Islet precursor cell (in vitro differentiated cells): ENCODE results near the gene ABCA2.
A peak's percentile ranks its signal among the peaks of the same experiment; 100 is the strongest.

ENCODE experiments used
- DNase-seq: peaks from one replicate; pipeline ENCODE4 v3.0.0-alpha.2; 2018

ABCA2 gene, protein sequence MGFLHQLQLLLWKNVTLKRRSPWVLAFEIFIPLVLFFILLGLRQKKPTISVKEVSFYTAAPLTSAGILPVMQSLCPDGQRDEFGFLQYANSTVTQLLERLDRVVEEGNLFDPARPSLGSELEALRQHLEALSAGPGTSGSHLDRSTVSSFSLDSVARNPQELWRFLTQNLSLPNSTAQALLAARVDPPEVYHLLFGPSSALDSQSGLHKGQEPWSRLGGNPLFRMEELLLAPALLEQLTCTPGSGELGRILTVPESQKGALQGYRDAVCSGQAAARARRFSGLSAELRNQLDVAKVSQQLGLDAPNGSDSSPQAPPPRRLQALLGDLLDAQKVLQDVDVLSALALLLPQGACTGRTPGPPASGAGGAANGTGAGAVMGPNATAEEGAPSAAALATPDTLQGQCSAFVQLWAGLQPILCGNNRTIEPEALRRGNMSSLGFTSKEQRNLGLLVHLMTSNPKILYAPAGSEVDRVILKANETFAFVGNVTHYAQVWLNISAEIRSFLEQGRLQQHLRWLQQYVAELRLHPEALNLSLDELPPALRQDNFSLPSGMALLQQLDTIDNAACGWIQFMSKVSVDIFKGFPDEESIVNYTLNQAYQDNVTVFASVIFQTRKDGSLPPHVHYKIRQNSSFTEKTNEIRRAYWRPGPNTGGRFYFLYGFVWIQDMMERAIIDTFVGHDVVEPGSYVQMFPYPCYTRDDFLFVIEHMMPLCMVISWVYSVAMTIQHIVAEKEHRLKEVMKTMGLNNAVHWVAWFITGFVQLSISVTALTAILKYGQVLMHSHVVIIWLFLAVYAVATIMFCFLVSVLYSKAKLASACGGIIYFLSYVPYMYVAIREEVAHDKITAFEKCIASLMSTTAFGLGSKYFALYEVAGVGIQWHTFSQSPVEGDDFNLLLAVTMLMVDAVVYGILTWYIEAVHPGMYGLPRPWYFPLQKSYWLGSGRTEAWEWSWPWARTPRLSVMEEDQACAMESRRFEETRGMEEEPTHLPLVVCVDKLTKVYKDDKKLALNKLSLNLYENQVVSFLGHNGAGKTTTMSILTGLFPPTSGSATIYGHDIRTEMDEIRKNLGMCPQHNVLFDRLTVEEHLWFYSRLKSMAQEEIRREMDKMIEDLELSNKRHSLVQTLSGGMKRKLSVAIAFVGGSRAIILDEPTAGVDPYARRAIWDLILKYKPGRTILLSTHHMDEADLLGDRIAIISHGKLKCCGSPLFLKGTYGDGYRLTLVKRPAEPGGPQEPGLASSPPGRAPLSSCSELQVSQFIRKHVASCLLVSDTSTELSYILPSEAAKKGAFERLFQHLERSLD (N-terminal part only)

DNA sequence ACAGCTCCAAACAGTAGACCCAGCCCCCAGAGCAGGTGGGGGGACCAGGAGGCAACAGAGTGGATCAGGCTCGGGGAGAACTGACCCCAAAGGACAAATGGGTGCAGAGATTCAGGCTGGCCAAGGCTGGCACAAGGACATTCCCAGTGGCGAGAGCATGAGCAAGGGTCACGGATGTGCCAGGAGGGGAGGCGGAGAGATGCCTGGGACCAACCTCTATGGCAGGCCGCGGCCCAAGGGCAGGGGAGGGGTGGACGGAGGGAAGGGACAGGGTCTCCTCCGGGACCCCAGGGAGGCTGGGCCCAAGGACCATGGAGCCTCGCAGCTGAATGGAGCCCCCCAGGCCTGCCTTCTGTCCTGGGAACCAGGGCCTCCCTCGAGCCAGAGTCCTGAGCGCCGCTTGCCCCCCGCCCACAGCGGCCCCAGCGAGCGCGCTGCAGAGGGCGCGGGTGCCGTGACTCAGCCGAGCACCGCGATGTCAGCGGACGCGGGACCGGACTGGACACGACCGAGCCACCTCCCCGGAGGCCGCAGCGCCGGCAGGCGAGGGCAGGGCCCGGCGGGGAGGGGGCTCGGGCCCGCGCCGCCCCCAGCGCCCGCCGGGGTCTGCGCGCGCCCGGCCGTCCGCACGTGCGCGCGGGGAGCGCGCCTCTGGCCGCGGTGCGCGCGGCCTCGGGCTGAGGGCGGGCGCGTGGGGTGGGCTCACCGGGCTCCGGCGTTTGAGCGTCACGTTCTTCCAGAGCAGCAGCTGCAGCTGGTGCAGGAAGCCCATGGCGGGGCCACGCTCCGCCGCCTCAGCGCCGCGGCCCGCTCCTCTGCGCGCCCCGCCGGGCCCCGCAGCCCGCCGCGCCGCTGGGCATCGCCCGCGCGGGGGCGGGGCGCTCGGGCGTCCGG, at the start of gene ABCA2:
TSS of gene ABCA2 (minus strand) at position 869 of the 894 bp plus-strand sequence. CDS start at position 772, 97 bp downstream.
- no peak for DNase-seq

DNA sequence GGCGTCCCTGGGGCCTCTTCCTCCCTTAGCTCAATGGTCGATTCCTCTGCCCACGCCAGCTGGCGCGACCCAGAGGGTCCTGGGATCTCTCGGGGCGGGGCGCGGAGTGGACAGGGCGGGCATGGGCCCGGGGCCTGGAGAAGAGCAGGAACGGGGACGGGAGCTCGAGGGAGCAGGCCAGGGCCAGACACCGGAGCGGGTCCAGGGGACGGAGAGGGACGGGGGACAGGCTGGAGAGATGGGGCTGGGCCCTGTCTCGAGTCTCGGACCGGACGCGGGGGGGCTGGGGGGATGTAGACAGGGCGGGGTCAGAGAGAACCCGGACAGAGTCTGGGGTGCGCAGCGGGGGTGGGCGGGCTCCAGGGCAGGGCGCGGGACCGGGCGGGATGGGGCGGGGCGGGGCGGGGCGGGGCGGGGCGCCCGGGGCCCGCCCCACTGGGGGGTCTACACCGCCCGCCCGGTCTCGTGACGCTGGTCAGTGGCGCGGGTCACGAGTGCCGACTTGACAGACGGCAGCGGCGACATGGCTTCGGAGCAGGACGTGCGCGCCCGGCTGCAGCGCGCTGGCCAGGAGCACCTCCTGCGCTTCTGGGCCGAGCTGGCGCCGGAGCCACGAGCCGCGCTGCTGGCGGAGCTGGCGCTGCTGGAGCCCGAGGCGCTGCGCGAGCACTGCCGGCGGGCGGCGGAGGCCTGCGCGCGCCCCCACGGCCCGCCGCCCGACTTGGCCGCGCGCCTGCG, 49.1 kb upstream of the ABCA2 start, which contains the start of gene UAP1L1:
TSS of gene UAP1L1 (plus strand) at position 508 of the 738 bp plus-strand sequence. CDS start at position 524, 16 bp downstream.
- DNase-seq, result peak; percentile 69

GRCh38 chr9:137076636-137077009, 48.6 kb upstream of the ABCA2 start:
- DNase-seq, result no peak

DNA sequence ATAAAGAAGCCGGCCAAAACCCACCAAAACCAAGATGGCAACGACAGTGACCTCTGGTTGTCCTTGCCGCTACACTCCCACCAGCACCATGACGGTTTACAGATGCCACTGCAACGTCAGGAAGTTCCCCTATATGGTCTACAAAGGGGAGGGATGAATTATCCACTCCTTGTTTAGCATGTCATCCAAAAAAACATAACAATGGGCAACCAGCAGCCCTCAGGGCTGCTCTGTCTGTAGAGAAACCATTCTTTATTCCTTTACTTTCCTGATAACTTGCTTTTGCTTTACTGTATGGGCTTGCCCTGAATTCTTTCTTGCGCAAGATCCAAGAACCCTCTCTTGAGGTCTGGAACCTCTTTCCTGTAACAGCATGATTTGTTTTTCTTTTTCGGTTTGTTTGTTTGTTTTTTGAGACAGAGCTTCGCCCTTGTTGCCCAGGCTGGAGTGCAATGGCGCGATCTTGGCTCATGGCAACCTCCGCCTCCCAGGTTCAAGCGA, 47.3 kb upstream of the ABCA2 start:
- DNase-seq, result no peak

GRCh38 chr9:137074657-137075274, 46.7 kb upstream of the ABCA2 start:
- DNase-seq, result no peak

DNA sequence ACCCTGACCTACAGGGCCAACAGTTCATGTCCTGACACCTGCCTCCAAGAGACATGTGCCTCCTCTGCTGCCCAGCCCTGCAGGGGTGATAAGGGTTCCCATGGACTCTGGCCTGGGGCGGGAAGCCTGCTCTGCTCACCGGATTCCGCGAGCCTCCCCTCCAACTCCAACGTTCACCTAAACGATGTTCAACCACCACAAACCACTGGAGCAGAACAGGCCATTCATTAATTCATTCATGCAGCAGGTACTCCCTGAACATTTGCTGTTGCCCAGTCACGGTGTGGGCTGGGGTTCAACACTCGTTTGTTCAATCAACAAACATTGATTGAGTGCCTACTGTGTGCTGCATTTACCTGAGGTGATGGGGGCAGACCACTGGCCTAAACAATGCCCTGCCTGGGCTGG, 46.0 kb upstream of the ABCA2 start:
- no peak for DNase-seq

DNA sequence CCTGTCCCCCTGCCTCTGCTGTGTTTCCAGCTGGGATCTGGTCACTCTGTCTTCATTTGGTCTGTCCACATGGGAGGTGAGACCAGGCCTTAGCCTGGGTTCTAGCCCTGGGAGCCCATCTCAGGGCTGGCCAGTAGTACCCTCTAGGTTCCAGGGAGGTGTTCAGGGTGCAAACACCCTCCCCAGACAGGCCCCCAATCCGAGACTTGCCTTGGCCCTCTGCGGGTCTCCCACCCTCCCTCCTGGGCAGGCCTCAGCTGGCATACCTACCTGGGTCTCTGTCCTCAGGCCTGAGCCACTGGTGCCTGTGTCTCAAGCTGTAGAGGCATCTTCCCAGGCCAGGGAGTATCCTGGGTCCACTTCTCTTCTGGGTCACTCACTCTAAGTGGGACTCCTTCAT, 43.2 kb upstream of the ABCA2 start:
- DNase-seq, result no peak

DNA sequence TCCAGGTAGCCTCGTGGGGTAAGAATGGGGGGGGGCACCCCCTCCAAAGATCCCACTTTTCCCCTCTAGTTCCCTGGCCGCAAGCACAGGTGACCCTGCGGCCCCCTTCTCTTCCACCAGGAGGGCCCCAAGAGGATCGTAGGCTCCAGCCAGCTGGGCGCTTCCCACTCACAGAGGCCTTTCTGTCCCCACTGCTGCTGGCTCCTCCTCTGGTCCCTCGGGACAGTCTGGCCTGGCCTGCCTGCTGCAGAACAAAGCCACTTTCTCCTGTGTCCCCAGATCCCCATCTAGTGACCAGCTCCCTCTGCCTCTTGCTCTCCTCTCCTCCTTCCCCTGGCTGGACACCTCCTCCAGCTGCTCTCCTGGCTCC, 42.9 kb upstream of the ABCA2 start:
- DNase-seq, result no peak

DNA sequence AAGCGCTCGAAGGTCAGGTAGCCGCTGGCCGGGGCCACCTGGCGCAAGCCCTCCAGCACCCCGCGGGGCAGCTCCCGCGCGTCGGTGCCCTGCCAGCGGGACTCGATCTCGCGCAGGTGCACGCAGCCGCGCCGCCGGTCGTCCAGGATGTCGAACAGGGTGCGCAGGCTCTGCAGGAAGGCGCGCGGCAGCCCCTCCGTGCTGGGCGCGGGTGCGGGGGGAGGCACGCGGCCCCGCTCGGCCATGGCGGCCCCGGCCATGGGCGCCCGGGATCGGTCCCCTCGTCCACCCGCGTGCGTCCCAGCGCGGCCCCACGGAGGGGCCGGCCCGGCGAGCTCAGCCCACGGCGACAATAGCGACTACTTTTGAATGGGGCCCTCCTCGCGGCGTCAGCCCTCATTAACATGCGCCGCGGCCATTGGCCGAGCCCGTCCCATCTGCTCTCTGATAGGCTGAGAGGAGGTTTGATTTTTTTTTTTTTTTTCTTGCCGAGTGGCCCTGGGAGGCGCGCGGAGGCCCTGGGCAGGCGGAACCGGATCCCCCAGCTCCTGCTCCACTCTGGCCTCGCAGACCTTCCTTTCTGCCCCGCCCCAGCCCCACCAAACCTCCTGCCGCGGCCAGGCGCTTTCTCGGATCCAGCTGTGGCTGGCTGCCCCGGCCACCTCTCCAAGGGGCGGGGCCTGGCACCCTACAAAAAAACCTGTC, 42.3 kb upstream of the ABCA2 start, which contains the start of gene SAPCD2:
TSS of gene SAPCD2 (minus strand) at position 357 of the 705 bp plus-strand sequence. CDS start at position 260, 97 bp downstream.
- DNase-seq, result peak; percentile 96

- no peak for DNase-seq
These were observed 41.6 kb upstream of the ABCA2 start for GRCh38 chr9:137069508-137070091.

DNA sequence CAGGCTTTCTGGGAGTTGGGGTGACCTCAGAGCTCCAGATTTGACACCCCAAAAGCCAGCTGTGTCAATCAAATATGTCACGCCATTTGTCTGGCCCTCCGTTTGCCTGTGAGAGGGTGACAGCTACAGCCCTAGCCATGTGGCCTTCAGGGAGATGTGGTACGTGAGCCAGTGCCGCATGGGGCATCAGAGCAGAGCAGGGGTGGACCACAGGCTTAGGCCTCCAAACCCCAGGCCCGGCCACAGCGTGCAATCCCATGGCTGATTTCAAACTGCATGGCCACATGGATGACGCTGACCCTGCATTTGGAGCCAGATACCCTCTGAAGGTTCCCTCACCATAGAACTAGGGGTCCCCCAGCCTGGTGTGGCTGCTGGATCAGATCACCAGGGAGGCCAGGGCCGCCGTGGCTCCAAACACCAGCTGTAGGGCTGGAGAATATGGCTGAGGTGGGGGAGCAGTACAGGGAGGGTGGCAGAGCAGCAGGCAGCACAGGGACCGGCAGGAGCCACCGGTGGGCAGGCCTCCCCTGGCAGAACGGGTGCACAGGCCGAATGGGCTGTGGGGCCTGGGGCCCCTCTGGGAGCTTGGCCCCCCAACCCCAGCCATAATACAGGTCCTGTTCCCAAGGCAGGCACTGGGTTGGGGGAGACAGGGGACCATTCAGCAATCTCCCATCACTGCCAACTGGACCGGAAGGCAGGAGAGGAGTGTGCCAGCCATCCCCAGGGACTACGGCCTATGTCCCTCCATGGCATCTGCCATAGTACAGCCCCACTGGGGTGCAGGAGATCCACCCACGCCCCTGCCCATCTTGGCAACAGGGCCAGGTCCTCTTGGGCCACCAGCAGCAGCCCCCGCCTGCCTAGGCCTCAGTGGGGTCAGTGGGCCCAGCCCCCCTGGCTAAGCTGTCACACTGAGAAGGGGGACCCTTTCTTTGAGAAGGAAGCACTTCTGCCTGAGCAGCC, 40.8 kb upstream of the ABCA2 start:
- DNase-seq, result no peak

DNA sequence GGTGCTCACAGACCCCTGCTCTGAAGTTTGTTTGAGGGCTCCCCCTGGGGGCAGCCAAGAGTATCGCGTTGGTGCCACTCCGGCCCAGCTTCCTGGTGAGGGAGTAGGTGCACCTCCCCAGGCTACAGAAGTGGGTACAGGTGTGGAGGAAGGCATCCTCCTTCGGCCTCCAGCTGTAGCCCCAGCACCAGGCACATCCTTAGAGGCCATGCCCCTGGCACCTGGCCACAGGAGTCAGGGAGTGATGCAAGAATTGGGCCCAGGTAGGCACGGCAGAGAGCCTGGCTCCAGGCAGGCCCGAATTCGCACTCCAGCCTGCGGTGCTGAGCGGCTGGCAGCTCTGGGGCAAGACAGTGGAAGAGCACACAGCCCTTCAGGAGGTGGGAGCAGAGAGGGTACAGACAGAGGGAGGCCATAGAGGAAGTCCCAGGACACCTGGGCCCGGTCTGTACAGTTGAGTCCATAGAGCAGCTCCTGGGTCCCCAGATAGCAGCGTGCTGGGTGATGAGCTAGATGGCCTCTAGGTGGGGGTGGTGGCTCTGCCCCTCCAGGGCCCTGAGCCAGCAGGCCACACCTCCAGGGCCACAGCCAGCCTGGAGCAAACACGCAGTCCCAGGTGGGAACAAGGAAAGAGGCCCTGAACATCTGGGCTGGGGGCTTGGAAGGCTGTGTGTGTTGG, 40.0 kb upstream of the ABCA2 start:
- DNase-seq, result peak; percentile 93

- no peak for DNase-seq
These were observed 38.2 kb upstream of the ABCA2 start for GRCh38 chr9:137066096-137066861.

DNA sequence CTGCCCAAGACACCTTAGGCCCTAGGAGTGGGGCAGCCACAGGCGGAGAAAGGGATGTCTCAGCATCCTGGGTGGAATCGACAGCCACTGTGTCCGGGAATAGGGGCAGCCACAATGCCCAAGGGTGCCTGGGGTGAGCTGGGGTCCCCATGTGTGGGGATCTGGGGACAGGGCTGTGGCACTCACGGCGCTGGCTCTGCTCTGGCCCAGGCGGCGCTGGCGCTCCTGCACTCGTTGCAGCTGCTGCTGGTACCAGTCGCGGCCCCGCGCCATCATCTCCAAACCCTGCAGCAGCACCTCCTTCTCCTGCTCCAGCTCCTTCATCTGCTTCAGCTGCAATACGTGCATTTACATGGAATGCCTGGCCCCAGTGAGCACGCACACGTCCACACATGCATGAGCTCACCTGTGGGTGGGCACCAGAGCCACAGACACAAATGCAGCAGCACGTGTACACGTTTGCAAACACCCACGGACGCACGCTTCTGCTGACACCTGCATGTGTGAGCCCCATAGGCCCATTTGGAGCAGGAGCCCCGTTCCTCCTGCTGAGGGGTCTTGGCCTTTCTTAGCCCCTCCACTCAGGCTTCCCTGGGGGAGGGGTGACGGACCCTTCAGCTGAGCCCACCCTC, 37.4 kb upstream of the ABCA2 start:
- no peak for DNase-seq

DNA sequence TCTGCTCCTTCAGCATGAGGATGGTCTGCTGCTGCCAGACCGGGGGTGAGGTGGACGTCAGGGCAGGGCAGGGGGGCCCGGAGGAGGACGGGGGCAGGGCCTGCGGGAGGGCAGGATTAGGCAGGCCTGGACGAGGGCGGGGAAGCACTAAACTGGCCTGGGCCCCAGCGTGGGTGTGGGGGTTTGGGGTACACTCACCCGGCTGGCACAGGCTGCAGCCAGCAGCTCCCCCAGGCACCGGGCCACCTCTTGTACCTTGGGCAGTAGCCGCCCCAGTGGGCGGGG, 36.8 kb upstream of the ABCA2 start:
- DNase-seq, result no peak
